ENCODE measurements around the gene USP22. TPM values are rescaled to one million over a fixed set of nuclear protein-coding genes. Genes with fewer than 3 reads are reported as not detected.

Gene USP22
- total RNA-seq, 1 experiment from 2014 or later = 210 TPM

GRCh38 chr17:20981046-20981920 lies 61.5 kb downstream of the USP22 start:
- no peaks in the 10 kb centered on the region for H3K4me1 ChIP-seq (ENCODE audit: control insufficient read depth in 1 of 2, insufficient read depth in 2 of 2, low read length in 2 of 2)
- H3K27ac ChIP-seq (ENCODE audit: low read depth, low read length) = no peak overlapping the region
- no peaks in the 10 kb centered on the region for H4K20me1 ChIP-seq (ENCODE audit: insufficient read depth)
- POLR2A ChIA-PET = no interaction called here
- H3K27me3 ChIP-seq (ENCODE audit: insufficient read depth, low read length) = peaks cover 29% of the 10 kb centered on the region
- TF ChIP-seq JUND (IDR thresholded peaks at IDR 0.05) (no peak), ELF1 (IDR thresholded peaks at IDR 0.05; ENCODE audit: borderline replicate concordance, low read depth) (no peak), CEBPB (IDR thresholded peaks at IDR 0.05; ENCODE audit: low read depth) (no peak), ATF3 (IDR thresholded peaks at IDR 0.05) (no peak), FOSL1 (IDR thresholded peaks at IDR 0.05; ENCODE audit: low read depth) (no peak), SIN3A (IDR thresholded peaks at IDR 0.05; ENCODE audit: low read depth) (no peak), POLR2AphosphoS5 (IDR thresholded peaks at IDR 0.05; ENCODE audit: low read depth, low read length) (no peak), YY1 (IDR thresholded peaks at IDR 0.05; ENCODE audit: extremely low read depth, insufficient replicate concordance, low read depth, low read length) (no peak), MAX (IDR thresholded peaks at IDR 0.05) (no peak), TCF7L2 (IDR thresholded peaks at IDR 0.05; ENCODE audit: borderline replicate concordance, extremely low read depth, insufficient read depth, insufficient read length) (no peak), ZBTB33 (IDR thresholded peaks at IDR 0.05; ENCODE audit: extremely low read depth, insufficient replicate concordance, low read length) (no peak), ZFX (IDR thresholded peaks at IDR 0.05) (no peak), CTCF (IDR thresholded peaks at IDR 0.05 in 2 of 3, conservative IDR thresholded peaks at IDR 0.05 in 1 of 3; ENCODE audit: borderline replicate concordance in 1 of 3, insufficient read depth in 1 of 3, low read depth in 2 of 3, low read length in 2 of 3) (no peak), EGR1 (IDR thresholded peaks at IDR 0.05; ENCODE audit: low read depth) (no peak), CBX3 (IDR thresholded peaks at IDR 0.05; ENCODE audit: low read depth) (no peak), ZNF274 (IDR thresholded peaks at IDR 0.05; ENCODE audit: low read depth, low read length) (no peak), EZH2 (IDR thresholded peaks at IDR 0.05) (no peak), EZH2phosphoT487 (IDR thresholded peaks at IDR 0.05; ENCODE audit: borderline replicate concordance) (no peak)
- no peaks in the 10 kb centered on the region for H3K9me2 ChIP-seq (ENCODE audit: insufficient read depth)
- CTCF ChIA-PET = no interaction called here
- no peak for DNase-seq (ENCODE audit: low read depth, low spot score)
- H3K4me3 ChIP-seq (replicated peaks in 1 of 2; ENCODE audit: low read depth in 1 of 2, low read length in 2 of 2) = no peak overlapping the region
- RAD21 ChIA-PET (ENCODE audit: low non-redundant PET in 1 of 2, low total read pairs in 2 of 2, uncharacterized antibody in 2 of 2, unreplicated experiment in 2 of 2) = no interaction called here
- no TSS peak for BruUV-seq (replicated peaks)
- H3K79me2 ChIP-seq (ENCODE audit: insufficient read depth, low read length) = no peaks in the 10 kb centered on the region
- H3K9me3 ChIP-seq (ENCODE audit: control insufficient read depth in 1 of 2, insufficient read depth in 1 of 2, low read depth in 1 of 2, low read length in 2 of 2) = no peaks in the 10 kb centered on the region
- no peak for ATAC-seq
- intact Hi-C loops (cut with micrococcal nuclease) = no loop called here
- H3K36me3 ChIP-seq (ENCODE audit: control insufficient read depth in 1 of 2, insufficient read depth in 2 of 2, low read length in 2 of 2) = no peaks in the 10 kb centered on the region
- no peak overlapping the region for H2AFZ ChIP-seq (ENCODE audit: low read depth, low read length, poor library complexity, severe bottlenecking)
- no peak overlapping the region for H3K4me2 ChIP-seq (ENCODE audit: low read length)
- no peak overlapping the region for H3K9ac ChIP-seq (ENCODE audit: low read length)
